Activated CD4-positive, alpha-beta memory T cell treated with anti-CD3 and anti-CD28 coated beads for 36 hours (primary cell): ENCODE results near the gene TRMU. TPM values are rescaled to one million over a fixed set of nuclear protein-coding genes. Genes with fewer than 3 reads are reported as not detected.
"Not testable (repeated sequence)": the region's sequence is repeated elsewhere in the genome, so short reads cannot be mapped to it uniquely, and the experiment has no call there.

Source experiments
- CTCF ChIA-PET: fragments of 350-600 bp; sonication (Branson Sonifier 250); formaldehyde crosslinking; loops from one replicate; lab custom pipeline; 2021; ENCODE audit warnings: antibody characterized with exemption, inconsistent platforms; lab: Charles Lee
- POLR2A ChIA-PET: fragments of 350-600 bp; sonication (Branson Sonifier 250); formaldehyde crosslinking; loops from one replicate; lab custom pipeline; 2021; ENCODE audit warnings: antibody characterized with exemption; lab: Charles Lee
- DNase-seq: peaks from one replicate; pipeline ENCODE4 v3.0.0-alpha.2; 2020
- H3K27ac Mint-ChIP-seq: one replicate; pipeline ENCODE4 v1.8.0; 2021; ENCODE audit warnings: mixed read lengths
- H3K27me3 Mint-ChIP-seq: one replicate; pipeline ENCODE4 v1.8.0; 2021; ENCODE audit warnings: mixed read lengths
- H3K36me3 Mint-ChIP-seq: one replicate; pipeline ENCODE4 v1.8.0; 2021; ENCODE audit warnings: mixed read lengths
- H3K4me1 Mint-ChIP-seq: one replicate; pipeline ENCODE4 v1.8.0; 2021; ENCODE audit warnings: low read depth, mixed read lengths
- H3K4me3 Mint-ChIP-seq: one replicate; pipeline ENCODE4 v1.8.0; 2021; ENCODE audit warnings: mild to moderate bottlenecking, mixed read lengths
- H3K9me3 Mint-ChIP-seq: one replicate; pipeline ENCODE4 v1.8.0; 2021; ENCODE audit warnings: mixed read lengths
- intact Hi-C: fragments of 100-400 bp; cut with micrococcal nuclease; formaldehyde crosslinking; loops from one replicate; pipeline ENCODE4 v1.15.1; 2023
- total RNA-seq, 2 experiments: library from RNA; stranded (reverse); gene quantifications; one replicate each; pipeline ENCODE4 v1.2.3, GENCODE V29; 2021

Gene TRMU
- total RNA-seq, 2 experiments from 2014 or later, result 61.3 to 63.2 TPM

DNA sequence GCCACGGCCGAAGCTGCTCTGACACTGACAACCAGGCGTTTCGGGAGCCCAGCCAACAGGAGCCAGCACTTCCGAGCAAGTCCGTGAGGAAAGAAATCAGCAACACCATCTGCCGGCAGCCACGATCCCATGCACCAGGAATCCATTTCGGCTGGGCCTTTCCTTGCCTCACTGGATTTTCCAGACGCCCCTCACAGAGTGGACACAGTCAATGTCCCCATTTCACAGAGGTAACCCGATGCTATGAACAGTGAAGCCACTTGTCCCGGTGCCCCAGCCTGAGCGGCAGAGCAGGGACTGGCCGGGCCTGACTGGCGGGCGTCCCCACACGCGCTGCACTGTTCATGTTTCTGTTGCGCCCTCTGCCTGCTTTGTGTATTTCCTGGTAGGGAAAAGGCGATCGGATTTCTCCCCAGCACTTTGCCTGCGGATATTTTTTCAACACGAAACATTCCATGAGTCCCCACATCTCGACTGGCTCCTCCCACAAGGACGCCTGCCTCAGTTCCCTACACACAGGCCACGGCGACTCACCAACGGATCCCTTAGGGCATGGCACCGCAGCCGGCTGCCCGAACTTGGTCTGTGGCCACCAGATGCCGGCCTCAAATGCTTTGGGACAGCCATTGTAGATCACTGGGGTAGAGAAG is 55.3 kb downstream of the TRMU start:
- Mint-ChIP-seq H3K27me3 (peaks cover 3% of the 10 kb centered on the region), H3K4me3 (no peak overlapping the region), H3K9me3 (no peaks in the 10 kb centered on the region), H3K36me3 (no peaks in the 10 kb centered on the region), H3K4me1 (peaks cover 5% of the 10 kb centered on the region), H3K27ac (no peak overlapping the region)
- intact Hi-C loops, result no loop called here
- DNase-seq, result no peak
- ChIA-PET CTCF (no interaction called here), POLR2A (no interaction called here)

DNA sequence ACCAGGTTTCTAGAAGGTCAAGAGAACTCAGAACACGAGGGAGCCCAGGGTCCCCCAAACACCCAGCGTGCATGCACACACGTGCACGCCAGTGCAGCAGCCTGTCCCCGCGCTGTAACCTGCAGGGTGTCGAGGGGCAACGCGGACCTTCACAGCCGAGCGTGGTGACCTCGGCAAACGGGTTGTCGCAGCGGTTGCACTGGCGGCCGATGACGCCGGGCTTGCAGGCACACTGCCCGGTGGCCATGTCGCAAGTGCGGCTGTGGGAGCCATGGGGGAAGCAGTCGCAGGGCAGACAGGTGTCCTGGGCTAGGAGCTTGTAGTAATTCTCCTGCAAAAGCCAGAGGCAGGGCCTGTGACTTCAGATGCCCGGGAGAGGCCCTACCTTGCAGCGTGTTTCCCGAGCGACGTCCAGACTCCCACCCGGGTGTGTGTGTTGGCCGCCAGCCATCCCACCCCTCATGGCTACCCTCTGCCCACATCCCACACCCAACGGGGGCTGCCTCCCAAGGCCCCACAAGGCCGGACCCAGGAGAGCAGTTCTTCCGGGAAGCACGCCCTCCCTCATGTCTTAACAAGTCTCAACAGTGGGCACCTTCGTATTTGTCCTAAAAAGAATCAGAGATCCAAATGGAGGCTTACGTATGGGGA is 56.1 kb downstream of the TRMU start:
- intact Hi-C loops, result no loop called here
- CTCF ChIA-PET, result interaction anchor here (0.6 kb wide), 1 partner anchor 27 kb away, joined by 3 read pairs; no protein-coding TSS in a partner anchor
- peaks cover 3% of the 10 kb centered on the region for H3K27me3 Mint-ChIP-seq
- no peak overlapping the region for H3K4me3 Mint-ChIP-seq
- no peak overlapping the region for H3K27ac Mint-ChIP-seq
- POLR2A ChIA-PET, result no interaction called here
- H3K9me3 Mint-ChIP-seq, result no peaks in the 10 kb centered on the region
- no peaks in the 10 kb centered on the region for H3K36me3 Mint-ChIP-seq
- peaks cover 5% of the 10 kb centered on the region for H3K4me1 Mint-ChIP-seq
- no peak for DNase-seq

DNA sequence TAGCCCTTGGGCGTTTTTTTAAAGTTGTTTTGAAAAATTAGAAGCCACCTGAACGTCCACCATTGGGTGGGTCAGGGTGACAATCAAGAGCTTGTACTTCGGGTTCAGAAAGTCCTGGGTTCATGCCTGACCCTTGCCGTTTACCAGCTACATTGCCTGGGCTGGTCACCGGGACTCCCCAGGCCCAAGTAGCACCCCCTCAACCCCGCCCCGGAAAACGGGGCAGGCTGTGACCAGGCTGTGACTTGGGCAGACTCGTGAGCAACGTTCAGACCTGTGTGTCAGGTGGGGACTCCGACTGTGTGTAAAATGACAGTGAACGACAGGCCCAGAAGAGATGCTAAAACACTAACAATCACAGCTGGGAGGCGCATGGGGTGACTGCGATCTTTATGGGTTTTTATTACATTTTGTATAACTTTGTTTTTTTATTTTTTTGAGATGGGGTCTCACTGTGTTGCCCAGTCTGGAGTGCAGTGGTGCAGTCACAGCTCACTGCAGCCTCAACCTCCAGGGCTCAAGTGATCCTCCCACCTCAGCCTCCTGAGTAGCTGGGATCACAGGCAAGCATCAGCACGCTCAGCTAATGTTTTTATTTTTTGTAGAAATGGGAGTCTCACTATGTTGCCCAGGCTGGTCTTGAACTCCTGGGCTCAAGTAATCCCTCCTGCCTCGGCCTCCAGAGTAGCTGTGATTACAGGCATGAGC is 56.8 kb downstream of the TRMU start:
- Mint-ChIP-seq H3K27me3 (peaks cover 3% of the 10 kb centered on the region), H3K27ac (no peak overlapping the region), H3K4me1 (peaks cover 5% of the 10 kb centered on the region), H3K4me3 (no peak overlapping the region), H3K9me3 (no peaks in the 10 kb centered on the region), H3K36me3 (no peaks in the 10 kb centered on the region)
- ChIA-PET POLR2A (no interaction called here), CTCF (interaction anchor here (0.6 kb wide), 1 partner anchor 27 kb away, joined by 3 read pairs; no protein-coding TSS in a partner anchor)
- intact Hi-C loops, result no loop called here
- DNase-seq, result no peak

DNA sequence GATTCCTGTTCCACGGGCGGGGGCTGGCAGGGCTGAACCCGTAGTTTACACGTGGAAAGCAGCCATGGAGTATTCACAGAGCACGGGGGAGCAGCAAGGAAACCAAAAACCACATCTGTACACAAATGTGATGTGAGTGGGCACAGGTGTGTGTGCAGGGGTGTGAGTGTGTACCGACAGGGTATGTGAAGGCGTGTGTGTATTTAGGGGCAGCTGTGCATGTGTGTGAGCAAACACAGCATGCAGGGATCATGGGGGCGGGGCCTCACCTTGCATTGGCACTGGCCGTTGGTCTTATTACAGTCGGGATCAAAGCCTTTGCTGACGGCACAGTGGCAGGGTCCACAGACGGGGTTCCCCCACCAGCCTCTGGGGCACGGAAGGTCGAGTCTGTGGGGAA is 58.4 kb downstream of the TRMU start:
- H3K27ac Mint-ChIP-seq, result no peak overlapping the region
- intact Hi-C loops, result no loop called here
- H3K36me3 Mint-ChIP-seq, result no peaks in the 10 kb centered on the region

DNA sequence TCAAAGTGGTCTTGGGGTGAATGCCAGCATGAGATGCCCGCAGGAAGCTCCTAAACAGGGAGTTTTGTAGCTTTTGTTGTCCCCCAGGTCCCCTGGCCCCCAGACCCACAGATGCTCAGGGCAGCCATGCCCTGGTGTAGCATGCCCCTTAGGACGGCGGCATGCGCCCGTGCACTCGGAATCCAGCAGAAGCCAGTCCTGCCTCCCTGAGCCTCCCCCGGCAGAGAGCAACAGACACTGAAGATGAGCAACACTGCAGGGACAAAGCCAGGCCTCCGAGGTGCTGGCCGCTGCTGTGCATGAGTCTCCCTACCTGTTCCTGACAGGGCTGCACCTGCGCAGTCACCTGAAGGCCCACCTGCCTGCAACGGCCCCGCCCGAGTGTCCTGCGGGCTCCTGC is 59.1 kb downstream of the TRMU start:
- DNase-seq, result no peak
- ChIA-PET POLR2A (no interaction called here), CTCF (interaction anchor here (0.9 kb wide), 1 partner anchor 27 kb away, joined by 3 read pairs; no protein-coding TSS in a partner anchor)
- Mint-ChIP-seq H3K27ac (no peak overlapping the region), H3K36me3 (no peaks in the 10 kb centered on the region), H3K4me1 (peaks cover 5% of the 10 kb centered on the region), H3K4me3 (no peak overlapping the region), H3K27me3 (peaks cover 3% of the 10 kb centered on the region), H3K9me3 (no peaks in the 10 kb centered on the region)
- intact Hi-C loops, result no loop called here

More for the DNA sequence above, 58.4 kb downstream of the TRMU start:
- H3K9me3 Mint-ChIP-seq, result no peaks in the 10 kb centered on the region
- H3K4me3 Mint-ChIP-seq, result no peak overlapping the region
- ChIA-PET CTCF (interaction anchor here (0.9 to 1.2 kb wide), 2 partner anchors 26 kb away, joined by 3 read pairs; no protein-coding TSS in a partner anchor), POLR2A (no interaction called here)
- DNase-seq, result no peak
- peaks cover 5% of the 10 kb centered on the region for H3K4me1 Mint-ChIP-seq
- peaks cover 3% of the 10 kb centered on the region for H3K27me3 Mint-ChIP-seq

DNA sequence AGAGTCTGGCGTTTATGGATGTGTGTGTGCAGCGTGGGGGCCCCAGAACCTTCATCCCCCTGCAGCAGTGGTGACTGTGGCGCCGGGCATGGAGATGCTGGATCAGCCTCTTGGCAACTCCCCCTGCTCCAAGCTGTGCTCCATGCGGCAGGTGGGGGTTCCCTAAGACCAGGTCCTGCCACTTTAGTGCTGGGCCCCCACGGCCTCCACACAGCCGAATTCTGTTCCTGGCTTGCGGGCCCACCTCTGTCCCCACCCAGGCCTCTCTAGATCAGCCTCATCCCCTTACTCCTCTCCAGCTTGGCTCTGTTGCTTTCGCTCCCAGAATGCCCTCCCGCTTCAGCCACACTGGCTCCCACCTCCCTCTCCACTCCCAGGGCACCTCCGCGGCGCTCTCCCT is 59.6 kb downstream of the TRMU start:
- no peak for DNase-seq
- Mint-ChIP-seq H3K27ac (no peak overlapping the region), H3K27me3 (peaks cover 3% of the 10 kb centered on the region), H3K4me3 (no peak overlapping the region), H3K36me3 (no peaks in the 10 kb centered on the region), H3K9me3 (no peaks in the 10 kb centered on the region), H3K4me1 (peaks cover 5% of the 10 kb centered on the region)
- ChIA-PET CTCF (no interaction called here), POLR2A (no interaction called here)
- intact Hi-C loops, result no loop called here

DNA sequence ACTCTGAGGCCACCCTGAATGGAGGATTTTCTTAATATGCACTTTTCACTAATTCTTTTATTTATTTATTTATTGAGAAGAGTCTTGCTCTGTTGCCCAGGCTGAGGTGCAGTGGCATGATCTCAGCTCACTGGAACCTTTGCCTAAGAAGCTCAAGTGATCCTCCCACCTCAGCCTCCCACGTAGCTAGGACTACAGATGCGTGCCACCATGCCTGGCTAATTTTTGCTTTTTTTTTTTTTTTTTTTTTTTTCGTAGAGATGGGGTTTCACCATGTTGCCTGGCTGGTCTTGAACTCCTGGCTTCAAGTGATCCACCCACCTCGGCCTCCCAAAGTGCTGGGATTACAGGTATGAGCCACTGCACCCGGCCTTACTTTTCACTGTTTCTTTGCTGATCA is 61.5 kb downstream of the TRMU start:
- intact Hi-C loops, DNase-seq, POLR2A ChIA-PET, H3K4me3 Mint-ChIP-seq, H3K36me3 Mint-ChIP-seq, H3K27me3 Mint-ChIP-seq, H3K9me3 Mint-ChIP-seq, H3K4me1 Mint-ChIP-seq, H3K27ac Mint-ChIP-seq, CTCF ChIA-PET: not testable (repeated sequence)

DNA sequence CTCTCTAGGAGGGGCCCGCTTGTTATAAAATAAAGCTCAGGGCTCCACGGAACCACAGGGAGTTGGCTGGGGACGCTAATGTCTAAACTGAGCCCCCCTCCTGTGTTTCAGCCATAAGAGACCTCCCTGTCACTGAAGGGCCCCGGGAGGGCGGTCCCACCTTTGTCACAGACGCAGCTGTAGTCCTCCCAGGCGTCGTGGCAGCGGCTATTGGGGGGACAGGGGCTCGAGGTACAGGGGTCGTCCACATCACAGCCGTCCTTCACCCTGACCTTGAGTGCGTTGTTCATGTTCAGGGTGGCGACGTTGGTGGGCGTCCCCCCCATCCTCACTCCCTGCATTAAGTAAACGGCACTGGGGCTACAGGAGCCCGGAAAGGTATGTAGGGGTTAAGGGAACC is 62.0 kb downstream of the TRMU start:
- H3K9me3 Mint-ChIP-seq, result no peaks in the 10 kb centered on the region
- H3K4me3 Mint-ChIP-seq, result no peak overlapping the region
- intact Hi-C loops, result no loop called here
- POLR2A ChIA-PET, result no interaction called here
- CTCF ChIA-PET, result no interaction called here
- peaks cover 5% of the 10 kb centered on the region for H3K4me1 Mint-ChIP-seq
- H3K27ac Mint-ChIP-seq, result no peak overlapping the region
- no peak for DNase-seq
- peaks cover 3% of the 10 kb centered on the region for H3K27me3 Mint-ChIP-seq
- H3K36me3 Mint-ChIP-seq, result no peaks in the 10 kb centered on the region

DNA sequence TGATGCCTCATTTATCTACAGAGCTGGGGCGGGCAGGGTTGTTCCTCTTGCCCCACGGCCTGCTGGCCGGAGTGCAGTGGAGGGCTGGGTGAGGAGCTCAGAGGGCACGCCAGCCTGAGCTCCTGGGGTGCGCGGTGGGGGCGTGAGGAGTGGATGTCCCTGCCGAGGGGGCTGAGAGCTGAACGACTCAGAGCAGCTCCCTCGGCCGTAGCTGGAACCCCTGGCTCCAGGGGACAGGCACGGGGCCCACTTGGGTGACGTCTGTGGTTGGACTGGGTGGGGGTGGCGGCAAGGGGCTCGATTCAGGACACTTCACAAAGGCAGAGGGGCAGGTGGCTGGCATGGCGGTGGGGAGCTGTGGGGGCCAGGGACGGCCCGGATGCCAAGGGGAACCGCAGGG is 62.4 kb downstream of the TRMU start:
- ChIA-PET POLR2A (no interaction called here), CTCF (no interaction called here)
- intact Hi-C loops, result no loop called here
- Mint-ChIP-seq H3K27me3 (peaks cover 3% of the 10 kb centered on the region), H3K27ac (no peak overlapping the region), H3K4me3 (no peak overlapping the region), H3K4me1 (peaks cover 5% of the 10 kb centered on the region), H3K9me3 (no peaks in the 10 kb centered on the region), H3K36me3 (no peaks in the 10 kb centered on the region)
- no peak for DNase-seq

DNA sequence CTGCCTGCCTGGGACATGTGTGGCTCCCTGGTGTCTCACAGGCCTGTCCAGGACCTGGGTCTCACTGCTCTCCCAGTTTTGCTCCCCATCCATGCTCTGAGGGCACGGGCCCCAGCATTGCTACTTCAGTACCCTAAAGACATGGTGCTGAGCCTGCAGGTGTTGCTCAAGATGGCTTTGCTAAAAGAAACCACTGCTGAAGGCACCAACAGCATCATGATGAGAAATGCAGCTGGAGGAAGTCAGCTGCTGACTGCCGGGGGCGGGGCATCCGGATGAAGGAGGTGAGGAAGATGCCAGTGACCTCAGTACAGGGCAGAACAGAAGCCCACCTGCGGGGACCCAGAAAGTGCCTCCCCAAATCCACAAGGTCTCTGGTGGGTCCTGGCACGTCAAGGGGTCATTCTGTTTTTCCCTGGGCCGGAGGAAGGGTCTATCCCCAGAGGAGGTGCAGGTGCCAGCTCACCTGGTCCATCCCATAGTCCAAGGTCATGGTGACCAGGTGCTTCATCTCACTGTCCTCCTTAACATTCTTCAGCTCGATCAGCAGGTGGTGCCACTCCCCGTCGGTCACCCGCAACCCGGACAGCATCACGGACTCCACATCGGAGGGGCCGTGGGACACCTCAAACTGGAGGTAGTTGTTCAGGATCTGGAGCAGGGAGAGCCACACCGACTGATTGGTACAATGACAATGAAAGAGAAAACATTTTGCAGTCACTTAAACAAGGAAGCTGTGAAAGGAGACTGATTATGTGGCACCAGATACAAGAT is 63.9 kb downstream of the TRMU start:
- no peak for DNase-seq
- CTCF ChIA-PET, result interaction anchor here (0.6 kb wide), 1 partner anchor 1127 kb away, joined by 3 read pairs; no protein-coding TSS in a partner anchor

DNA sequence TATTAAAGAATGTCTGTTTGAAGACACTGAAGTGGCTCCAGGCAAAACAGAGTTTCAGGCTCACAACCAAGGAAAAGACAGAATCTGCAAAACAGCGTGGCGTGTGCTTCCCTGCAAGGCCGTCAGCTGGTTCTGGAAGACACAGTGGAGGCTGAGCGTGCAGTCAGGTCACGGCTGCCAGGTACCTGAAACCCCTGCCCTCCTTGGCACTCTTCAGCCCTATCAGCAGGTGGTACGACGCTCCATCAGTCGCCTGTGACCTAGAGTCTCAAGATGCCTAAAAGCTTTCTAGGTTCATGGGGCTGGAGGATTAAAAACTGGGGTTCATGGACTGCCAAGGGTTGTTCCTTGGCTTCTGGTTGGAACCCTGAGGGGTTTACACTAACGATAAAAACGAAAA is 65.9 kb downstream of the TRMU start:
- H3K27me3 Mint-ChIP-seq, result no peaks in the 10 kb centered on the region
- no peak overlapping the region for H3K4me3 Mint-ChIP-seq
- no peak for DNase-seq
- peaks cover 1% of the 10 kb centered on the region for H3K4me1 Mint-ChIP-seq
- POLR2A ChIA-PET, result no interaction called here
- intact Hi-C loops, result no loop called here
- H3K27ac Mint-ChIP-seq, result no peak overlapping the region
- CTCF ChIA-PET, result no interaction called here
- no peaks in the 10 kb centered on the region for H3K36me3 Mint-ChIP-seq
- no peaks in the 10 kb centered on the region for H3K9me3 Mint-ChIP-seq

More for the DNA sequence above, 63.9 kb downstream of the TRMU start:
- no peaks in the 10 kb centered on the region for H3K36me3 Mint-ChIP-seq
- H3K4me3 Mint-ChIP-seq, result no peak overlapping the region
- no peaks in the 10 kb centered on the region for H3K9me3 Mint-ChIP-seq
- peaks cover 1% of the 10 kb centered on the region for H3K4me1 Mint-ChIP-seq
- intact Hi-C loops, result no loop called here
- POLR2A ChIA-PET, result no interaction called here
- H3K27me3 Mint-ChIP-seq, result no peaks in the 10 kb centered on the region
- no peak overlapping the region for H3K27ac Mint-ChIP-seq

DNA sequence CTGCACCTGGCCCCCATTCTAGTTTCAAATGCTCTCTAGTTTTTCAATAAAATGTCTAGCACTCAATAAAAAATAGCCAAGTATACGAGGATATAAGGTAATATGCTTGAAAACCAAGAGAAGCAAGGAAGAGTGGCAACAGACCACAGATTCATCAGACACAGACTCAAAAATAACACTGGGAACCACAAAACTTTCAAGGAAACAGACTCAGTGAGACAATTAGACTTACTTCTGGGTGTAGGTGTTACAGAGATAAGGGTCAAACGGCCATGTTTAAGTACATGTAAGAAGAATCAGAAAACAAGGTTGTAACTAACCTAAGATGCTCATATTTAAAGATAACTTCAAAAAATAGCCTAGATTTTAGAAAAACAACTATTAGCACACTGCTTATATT is 67.0 kb downstream of the TRMU start:
- no peak overlapping the region for H3K27ac Mint-ChIP-seq
- H3K36me3 Mint-ChIP-seq, result no peaks in the 10 kb centered on the region
- no peak for DNase-seq
- POLR2A ChIA-PET, result no interaction called here
- no peaks in the 10 kb centered on the region for H3K9me3 Mint-ChIP-seq
- CTCF ChIA-PET, result no interaction called here
- no peaks in the 10 kb centered on the region for H3K27me3 Mint-ChIP-seq
- H3K4me1 Mint-ChIP-seq, result peaks cover 1% of the 10 kb centered on the region
- no peak overlapping the region for H3K4me3 Mint-ChIP-seq
- intact Hi-C loops, result no loop called here
